ENCODE measurements around the gene NFKB1. TPM values are rescaled to one million over a fixed set of nuclear protein-coding genes. Genes with fewer than 3 reads are reported as not detected.

NFKB1 gene
- total RNA-seq, 5 donors from 2014 or later (not counting 1 experiment from before 2014, with no cell fraction given), result 83.0 to 185 (median 92.1) TPM

- Mint-ChIP-seq H3K36me3 (peaks cover 69% of the 10 kb centered on the region), H3K4me1 (peaks cover 75 to 82% (median 76%) of the 10 kb centered on the region in 3 donors)
- POLR2A ChIA-PET, result interaction anchor here (0.5 to 0.8 kb wide), 3 partner anchors 24 to 294 kb away, joined by 3 read pairs; no protein-coding TSS in a partner anchor
Measured at GRCh38 chr4:102586644-102587021, 85.5 kb downstream of the NFKB1 start.

GRCh38 chr4:102589743-102590142 is 88.6 kb downstream of the NFKB1 start:
- Mint-ChIP-seq H3K9me3 (peaks cover 0 to 3% (median 2%) of the 10 kb centered on the region in 3 donors), H3K4me1 (peaks cover 90 to 95% (median 95%) of the 10 kb centered on the region in 3 donors), H3K4me3 (peak overlapping the region in 1 of 3 donors; percentile 48), H3K27me3 (no peaks in the 10 kb centered on the region), H3K27ac (peak overlapping the region; percentile 62 to 94), H3K36me3 (peaks cover 71% of the 10 kb centered on the region)
- Histone ChIP-seq H3K4me3 (ENCODE audit: control insufficient read depth in 1 of 2, extremely low read depth in 1 of 2, low read length in 1 of 2) (no peak overlapping the region), H3K27ac (ENCODE audit: low read length) (peak overlapping the region; percentile 51), H3K9me3 (no peaks in the 10 kb centered on the region), H3K4me1 (ENCODE audit: control insufficient read depth in 1 of 2, extremely low read depth in 1 of 2, insufficient read depth in 2 of 2, low read length in 2 of 2) (peaks cover 28 to 50% of the 10 kb centered on the region in 2 experiments), H3K27me3 (replicated peaks in 1 of 2; ENCODE audit: control insufficient read depth in 2 of 2, extremely low read depth in 1 of 2, insufficient read depth in 2 of 2, low read length in 1 of 2) (no peaks in the 10 kb centered on the region), H3K36me3 (ENCODE audit: control insufficient read depth in 2 of 2, extremely low read depth in 1 of 2, insufficient read depth in 1 of 2, low read length in 1 of 2) (peaks cover 3 to 31% of the 10 kb centered on the region in 2 donors)
- ChIA-PET POLR2A (interaction anchor here in 1 of 2 donors (1.6 kb wide), 1 partner anchor 10 kb away, joined by 7 read pairs; no protein-coding TSS in a partner anchor), CTCF (interaction anchor here in 1 of 2 donors (0.6 kb wide), 1 partner anchor 165 kb away, joined by 3 read pairs; no protein-coding TSS in a partner anchor)
- no peak for ATAC-seq (replicated peaks in 1 of 4)
- no CpG with 5 or more reads among the region's 3 CpGs for WGBS (ENCODE audit: insufficient coverage)
- no peak for DNase-seq

More at GRCh38 chr4:102586644-102587021, 85.5 kb downstream of the NFKB1 start:
- H3K9me3 ChIP-seq, result no peaks in the 10 kb centered on the region
- Mint-ChIP-seq H3K4me3 (peak overlapping the region in 2 of 3 donors; percentile 25 to 50), H3K27me3 (no peaks in the 10 kb centered on the region), H3K9me3 (peaks cover 0 to 3% (median 2%) of the 10 kb centered on the region in 3 donors), H3K27ac (peak overlapping the region; percentile 91 to 94)
- WGBS (ENCODE audit: insufficient coverage), result 0% methylated on average over 2 of the region's 4 CpGs
- CTCF ChIA-PET, result interaction anchor here (0.6 to 1.1 kb wide), 4 partner anchors 37 to 138 kb away, joined by 3 read pairs; no protein-coding TSS in a partner anchor
- peak overlapping the region; percentile 51 for H3K27ac ChIP-seq (ENCODE audit: low read length)
- no peaks in the 10 kb centered on the region for H3K27me3 ChIP-seq (replicated peaks in 1 of 2; ENCODE audit: control insufficient read depth in 2 of 2, extremely low read depth in 1 of 2, insufficient read depth in 2 of 2, low read length in 1 of 2)
- H3K4me1 ChIP-seq (ENCODE audit: control insufficient read depth in 1 of 2, extremely low read depth in 1 of 2, insufficient read depth in 2 of 2, low read length in 2 of 2), result peaks cover 28 to 38% of the 10 kb centered on the region in 2 experiments
- peak in 20 of 35 experiments; percentile 5 to 52 (median 19) for DNase-seq
- peak overlapping the region in 1 of 2 donors; percentile 12 for H3K4me3 ChIP-seq (ENCODE audit: control insufficient read depth in 1 of 2, extremely low read depth in 1 of 2, low read length in 1 of 2)
- ATAC-seq (replicated peaks in 1 of 4), result peak; percentile 66 to 91 (median 86)
- H3K36me3 ChIP-seq (ENCODE audit: control insufficient read depth in 2 of 2, extremely low read depth in 1 of 2, insufficient read depth in 1 of 2, low read length in 1 of 2), result peaks cover 3 to 35% of the 10 kb centered on the region in 2 donors

GRCh38 chr4:102592256-102592655 is 91.1 kb downstream of the NFKB1 start:
- CTCF ChIA-PET, result interaction anchor here in 1 of 2 donors (1.7 kb wide), 1 partner anchor 28 kb away, joined by 4 read pairs; no protein-coding TSS in a partner anchor
- ATAC-seq (replicated peaks in 1 of 4), result no peak
- H3K4me3 ChIP-seq (ENCODE audit: control insufficient read depth in 1 of 2, extremely low read depth in 1 of 2, low read length in 1 of 2), result no peak overlapping the region
- POLR2A ChIA-PET, result no interaction called here
- Mint-ChIP-seq H3K27me3 (no peaks in the 10 kb centered on the region), H3K36me3 (peaks cover 79% of the 10 kb centered on the region), H3K4me3 (peak overlapping the region in 1 of 3 donors; percentile 40), H3K4me1 (peaks cover 89 to 92% (median 90%) of the 10 kb centered on the region in 3 donors), H3K27ac (peak overlapping the region; percentile 50 to 82), H3K9me3 (peaks cover 0 to 3% (median 2%) of the 10 kb centered on the region in 3 donors)
- peaks cover 3 to 45% of the 10 kb centered on the region in 2 donors for H3K36me3 ChIP-seq (ENCODE audit: control insufficient read depth in 2 of 2, extremely low read depth in 1 of 2, insufficient read depth in 1 of 2, low read length in 1 of 2)
- H3K27ac ChIP-seq (ENCODE audit: low read length), result no peak overlapping the region
- no peaks in the 10 kb centered on the region for H3K27me3 ChIP-seq (replicated peaks in 1 of 2; ENCODE audit: control insufficient read depth in 2 of 2, extremely low read depth in 1 of 2, insufficient read depth in 2 of 2, low read length in 1 of 2)
- H3K4me1 ChIP-seq (ENCODE audit: control insufficient read depth in 1 of 2, extremely low read depth in 1 of 2, insufficient read depth in 2 of 2, low read length in 2 of 2), result peaks cover 10 to 38% of the 10 kb centered on the region in 2 experiments
- H3K9me3 ChIP-seq, result no peaks in the 10 kb centered on the region
- no peak for DNase-seq

GRCh38 chr4:102593147-102593546 is 92.0 kb downstream of the NFKB1 start:
- no peak for ATAC-seq (replicated peaks in 1 of 4)
- H3K4me3 Mint-ChIP-seq, result peak overlapping the region in 2 of 3 donors; percentile 13 to 14
- H3K9me3 ChIP-seq, result no peaks in the 10 kb centered on the region
- no peak overlapping the region for H3K27ac ChIP-seq (ENCODE audit: low read length)
- no peak for DNase-seq
- ChIA-PET POLR2A (interaction anchor here (1.0 to 1.1 kb wide), 2 partner anchors 8 to 57 kb away, joined by 3 read pairs; no protein-coding TSS in a partner anchor), CTCF (interaction anchor here in 1 of 2 donors (0.6 kb wide), 1 partner anchor 20 kb away, joined by 4 read pairs; no protein-coding TSS in a partner anchor)
- peaks cover 13 to 39% of the 10 kb centered on the region in 2 experiments for H3K4me1 ChIP-seq (ENCODE audit: control insufficient read depth in 1 of 2, extremely low read depth in 1 of 2, insufficient read depth in 2 of 2, low read length in 2 of 2)
- peaks cover 0 to 3% (median 2%) of the 10 kb centered on the region in 3 donors for H3K9me3 Mint-ChIP-seq
- peaks cover 3 to 51% of the 10 kb centered on the region in 2 donors for H3K36me3 ChIP-seq (ENCODE audit: control insufficient read depth in 2 of 2, extremely low read depth in 1 of 2, insufficient read depth in 1 of 2, low read length in 1 of 2)
- no peak overlapping the region for H3K4me3 ChIP-seq (ENCODE audit: control insufficient read depth in 1 of 2, extremely low read depth in 1 of 2, low read length in 1 of 2)
- WGBS (ENCODE audit: insufficient coverage), result no CpG with 5 or more reads among the region's 7 CpGs
- H3K27me3 Mint-ChIP-seq, result no peaks in the 10 kb centered on the region
- H3K27ac Mint-ChIP-seq, result peak overlapping the region; percentile 50 to 82
- H3K36me3 Mint-ChIP-seq, result peaks cover 84% of the 10 kb centered on the region
- H3K4me1 Mint-ChIP-seq, result peaks cover 89 to 92% (median 90%) of the 10 kb centered on the region in 3 donors
- H3K27me3 ChIP-seq (replicated peaks in 1 of 2; ENCODE audit: control insufficient read depth in 2 of 2, extremely low read depth in 1 of 2, insufficient read depth in 2 of 2, low read length in 1 of 2), result no peaks in the 10 kb centered on the region

GRCh38 chr4:102594000-102594399 is 92.8 kb downstream of the NFKB1 start:
- WGBS (ENCODE audit: insufficient coverage), result no CpG with 5 or more reads among the region's 2 CpGs
- H3K27me3 ChIP-seq (replicated peaks in 1 of 2; ENCODE audit: control insufficient read depth in 2 of 2, extremely low read depth in 1 of 2, insufficient read depth in 2 of 2, low read length in 1 of 2), result no peaks in the 10 kb centered on the region
- H3K27ac ChIP-seq (ENCODE audit: low read length), result peak overlapping the region; percentile 40
- H3K9me3 Mint-ChIP-seq, result peaks cover 0 to 3% (median 2%) of the 10 kb centered on the region in 3 donors
- no peak overlapping the region for H3K4me3 Mint-ChIP-seq
- no peaks in the 10 kb centered on the region for H3K9me3 ChIP-seq
- peak overlapping the region; percentile 76 to 88 for H3K27ac Mint-ChIP-seq
- DNase-seq, result no peak
- no peak overlapping the region for H3K4me3 ChIP-seq (ENCODE audit: control insufficient read depth in 1 of 2, extremely low read depth in 1 of 2, low read length in 1 of 2)
- CTCF ChIA-PET, result interaction anchor here in 1 of 2 donors (0.6 kb wide), 1 partner anchor 19 kb away, joined by 4 read pairs; no protein-coding TSS in a partner anchor
- no peaks in the 10 kb centered on the region for H3K27me3 Mint-ChIP-seq
- no peak for ATAC-seq (replicated peaks in 1 of 4)
- peaks cover 3 to 51% of the 10 kb centered on the region in 2 donors for H3K36me3 ChIP-seq (ENCODE audit: control insufficient read depth in 2 of 2, extremely low read depth in 1 of 2, insufficient read depth in 1 of 2, low read length in 1 of 2)
- POLR2A ChIA-PET, result interaction anchor here (0.6 to 1.0 kb wide), 3 partner anchors 57 to 590 kb away, joined by 3 read pairs; no protein-coding TSS in a partner anchor
- peaks cover 14 to 40% of the 10 kb centered on the region in 2 experiments for H3K4me1 ChIP-seq (ENCODE audit: control insufficient read depth in 1 of 2, extremely low read depth in 1 of 2, insufficient read depth in 2 of 2, low read length in 2 of 2)
- peaks cover 87% of the 10 kb centered on the region for H3K36me3 Mint-ChIP-seq
- H3K4me1 Mint-ChIP-seq, result peaks cover 88 to 92% (median 92%) of the 10 kb centered on the region in 3 donors

GRCh38 chr4:102596532-102596931 is 95.4 kb downstream of the NFKB1 start:
- peaks cover 85 to 94% (median 90%) of the 10 kb centered on the region in 3 donors for H3K4me1 Mint-ChIP-seq
- Histone ChIP-seq H3K36me3 (ENCODE audit: control insufficient read depth in 2 of 2, extremely low read depth in 1 of 2, insufficient read depth in 1 of 2, low read length in 1 of 2) (peaks cover 2 to 67% of the 10 kb centered on the region in 2 donors), H3K4me1 (ENCODE audit: control insufficient read depth in 1 of 2, extremely low read depth in 1 of 2, insufficient read depth in 2 of 2, low read length in 2 of 2) (peaks cover 30 to 43% of the 10 kb centered on the region in 2 experiments), H3K27me3 (replicated peaks in 1 of 2; ENCODE audit: control insufficient read depth in 2 of 2, extremely low read depth in 1 of 2, insufficient read depth in 2 of 2, low read length in 1 of 2) (no peaks in the 10 kb centered on the region), H3K27ac (ENCODE audit: low read length) (peak overlapping the region; percentile 74), H3K4me3 (ENCODE audit: control insufficient read depth in 1 of 2, extremely low read depth in 1 of 2, low read length in 1 of 2) (no peak overlapping the region), H3K9me3 (no peaks in the 10 kb centered on the region)
- peaks cover 0 to under 1% (median 0%) of the 10 kb centered on the region in 3 donors for H3K9me3 Mint-ChIP-seq
- ChIA-PET POLR2A (interaction anchor here in 1 of 2 donors (0.7 kb wide), 1 partner anchor 23 kb away, joined by 3 read pairs; no protein-coding TSS in a partner anchor), CTCF (interaction anchor here in 1 of 2 donors (0.7 kb wide), 1 partner anchor 18 kb away, joined by 3 read pairs; no protein-coding TSS in a partner anchor)
- H3K27me3 Mint-ChIP-seq, result no peaks in the 10 kb centered on the region
- WGBS (ENCODE audit: insufficient coverage), result 83% methylated on average over 1 of the region's 4 CpGs
- H3K4me3 Mint-ChIP-seq, result peak overlapping the region in 1 of 3 donors; percentile 25
- H3K27ac Mint-ChIP-seq, result peak overlapping the region; percentile 87 to 91
- ATAC-seq (replicated peaks in 1 of 4) (no peak), DNase-seq (no peak)
- peaks cover 84% of the 10 kb centered on the region for H3K36me3 Mint-ChIP-seq

Measured in T-cell (primary cell).